HG03060 (cell line): Measurements from ENCODE around the gene ART3.
"Not testable (repeated sequence)": the region's sequence is repeated elsewhere in the genome, so short reads cannot be mapped to it uniquely, and the experiment has no call there.

Experiments
- ATAC-seq: cut with Tn5 transposase; IDR thresholded peaks from one replicate; pipeline ENCODE4 v1.9.1; 2021; ENCODE audit warnings: low read depth, moderate number of reproducible peaks; ENCODE audit not compliant: unreplicated experiment

ART3 gene

GRCh38 chr4:76074468-76074867 is at the start of gene ART3:
Gene ART3 (plus strand): TSS chr4:76074709. CDS start chr4:76075890, 1,181 bp downstream.
- no peak for ATAC-seq

DNA sequence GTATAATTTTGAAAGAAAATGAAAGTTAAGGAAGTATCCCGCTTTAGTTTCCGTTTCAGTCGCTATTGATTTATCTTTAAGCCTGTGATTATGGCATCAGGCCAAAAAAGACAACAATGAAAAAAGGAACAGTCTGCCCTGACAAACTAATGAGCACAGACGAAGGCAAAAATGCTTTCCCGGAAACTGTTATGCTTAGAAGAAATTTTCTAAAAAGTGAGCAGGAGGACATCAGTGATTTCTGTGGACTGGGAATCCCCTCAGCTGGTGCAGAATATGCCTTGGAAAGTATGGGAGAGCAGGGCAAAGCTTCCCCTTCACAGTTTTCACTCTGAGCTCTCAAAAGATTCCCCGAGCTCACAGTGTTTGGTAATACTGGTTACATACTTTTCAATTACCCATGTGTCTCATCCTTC is 46.2 kb upstream of the ART3 start:
- no peak for ATAC-seq

GRCh38 chr4:76029300-76029699 is 45.2 kb upstream of the ART3 start:
- ATAC-seq, result no peak

GRCh38 chr4:76035141-76035540 is 39.4 kb upstream of the ART3 start:
- ATAC-seq, result no peak

- ATAC-seq, result no peak
Observed at GRCh38 chr4:76035799-76036380, 38.6 kb upstream of the ART3 start, which contains the start of gene CXCL11. Gene CXCL11 (minus strand): TSS chr4:76036070. CDS start chr4:76035987, 83 bp downstream.

DNA sequence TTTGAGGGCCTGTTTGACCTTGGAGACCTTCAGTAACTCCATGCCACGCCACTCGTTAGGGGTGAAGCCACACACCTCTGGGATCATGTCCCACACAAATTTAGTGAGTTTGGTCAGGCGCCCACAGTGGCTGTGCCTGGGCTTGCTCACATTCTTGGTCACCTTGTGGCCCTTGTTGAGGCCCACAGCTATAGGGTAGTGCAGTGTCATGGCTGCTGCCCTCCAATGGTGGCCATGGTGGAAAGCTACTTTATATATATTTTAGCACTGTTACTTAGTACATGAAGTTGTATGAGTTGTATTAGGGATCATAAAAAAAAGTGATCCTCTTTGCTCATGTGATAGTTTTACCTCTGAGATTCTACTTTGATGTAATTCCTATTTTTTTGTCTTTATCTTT is 37.7 kb upstream of the ART3 start:
- no peak for ATAC-seq

DNA sequence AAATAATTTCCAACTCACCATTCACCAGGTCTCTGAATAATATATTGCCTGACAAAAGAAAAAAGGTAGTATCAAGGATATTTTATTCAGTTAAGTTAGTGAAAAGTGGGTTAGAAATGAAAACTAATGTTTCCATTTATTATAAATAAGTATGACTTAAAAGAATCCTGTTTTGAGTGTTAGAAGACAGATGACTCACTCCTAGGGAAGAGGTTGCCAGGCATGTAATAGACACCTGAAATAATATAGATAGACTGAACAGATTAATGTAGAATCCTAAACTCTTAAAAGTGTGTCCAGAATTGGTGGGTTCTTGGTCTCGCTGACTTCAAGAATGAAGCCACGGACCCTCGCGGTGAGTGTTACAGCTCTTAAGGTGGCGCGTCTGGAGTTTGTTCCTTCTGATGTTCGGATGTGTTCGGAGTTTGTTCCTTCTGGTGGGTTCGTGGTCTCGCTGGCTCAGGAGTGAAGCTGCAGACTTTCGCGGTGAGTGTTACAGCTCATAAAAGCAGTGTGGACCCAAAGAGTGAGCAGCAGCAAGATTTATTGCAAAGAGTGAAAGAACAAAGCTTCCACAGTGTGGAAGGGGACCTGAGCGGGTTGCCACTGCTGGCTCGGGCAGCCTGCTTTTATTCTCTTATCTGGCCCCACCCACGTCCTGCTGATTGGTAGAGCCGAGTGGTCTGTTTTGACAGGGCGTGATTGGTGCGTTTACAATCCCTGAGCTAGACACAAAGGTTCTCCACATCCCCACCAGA is 32.1 kb upstream of the ART3 start:
- ATAC-seq, result not testable (repeated sequence)

DNA sequence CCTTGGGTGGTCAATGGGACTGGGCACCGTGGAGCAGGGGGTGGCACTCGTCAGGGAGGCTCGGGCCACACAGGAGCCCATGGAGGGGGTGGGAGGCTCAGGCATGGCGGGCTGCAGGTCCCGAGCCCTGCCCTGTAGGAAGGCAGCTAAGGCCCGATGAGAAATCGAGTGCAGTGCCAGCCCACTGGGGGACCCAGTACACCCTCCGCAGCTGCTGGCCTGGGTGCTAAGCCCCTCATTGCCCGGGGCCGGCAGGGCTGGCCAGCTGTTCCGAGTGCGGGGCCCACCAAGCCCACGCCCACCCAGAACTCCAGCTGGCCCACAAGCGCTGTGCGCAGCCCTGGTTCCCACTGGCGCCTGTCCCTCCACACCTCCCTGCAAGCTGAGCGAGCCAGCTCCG is 31.2 kb upstream of the ART3 start:
- ATAC-seq, result not testable (repeated sequence)

DNA sequence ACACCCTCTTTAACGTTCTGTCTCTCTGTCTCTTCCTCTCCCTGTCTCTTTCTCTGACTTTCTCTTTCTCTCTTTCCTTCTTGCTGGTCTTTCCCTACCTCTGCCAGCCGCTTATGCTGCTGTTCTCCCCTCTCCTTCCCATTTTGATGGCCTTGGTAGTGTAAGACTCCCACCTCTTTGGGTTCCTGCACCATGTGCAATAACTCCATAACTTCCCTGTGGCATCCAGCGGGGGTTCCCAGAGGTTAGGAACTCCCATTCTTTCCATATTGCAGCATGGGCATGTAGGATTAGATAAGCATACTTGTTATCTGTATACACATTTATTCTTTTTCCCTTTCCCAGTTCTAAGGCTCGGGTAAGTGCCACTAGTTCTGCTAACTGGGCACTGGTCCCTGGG is 29.8 kb upstream of the ART3 start:
- not testable (repeated sequence) for ATAC-seq

GRCh38 chr4:76049860-76050416 is 24.6 kb upstream of the ART3 start:
- ATAC-seq, result not testable (repeated sequence)

DNA sequence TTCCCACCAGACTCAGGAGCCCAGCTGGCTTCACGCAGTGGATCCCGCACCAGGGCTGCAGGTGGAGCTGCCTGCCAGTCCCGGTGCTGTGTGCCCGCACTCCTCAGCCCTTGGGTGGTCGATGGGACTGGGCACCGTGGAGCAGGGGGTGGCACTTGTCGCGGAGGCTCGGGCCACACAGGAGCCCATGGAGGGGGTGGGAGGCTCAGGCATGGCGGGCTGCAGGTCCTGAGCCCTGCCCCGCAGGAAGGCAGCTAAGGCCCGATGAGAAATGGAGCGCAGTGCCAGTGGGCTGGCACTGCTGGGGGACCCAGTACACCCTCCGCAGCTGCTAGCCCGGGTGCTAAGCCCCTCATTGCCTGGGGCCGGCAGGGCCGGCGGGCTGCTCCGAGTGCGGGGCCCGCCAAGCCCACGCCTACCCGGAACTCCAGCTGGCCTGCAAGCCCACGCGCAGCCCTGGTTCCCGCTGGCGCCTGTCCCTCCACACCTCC is 23.9 kb upstream of the ART3 start:
- ATAC-seq, result not testable (repeated sequence)

DNA sequence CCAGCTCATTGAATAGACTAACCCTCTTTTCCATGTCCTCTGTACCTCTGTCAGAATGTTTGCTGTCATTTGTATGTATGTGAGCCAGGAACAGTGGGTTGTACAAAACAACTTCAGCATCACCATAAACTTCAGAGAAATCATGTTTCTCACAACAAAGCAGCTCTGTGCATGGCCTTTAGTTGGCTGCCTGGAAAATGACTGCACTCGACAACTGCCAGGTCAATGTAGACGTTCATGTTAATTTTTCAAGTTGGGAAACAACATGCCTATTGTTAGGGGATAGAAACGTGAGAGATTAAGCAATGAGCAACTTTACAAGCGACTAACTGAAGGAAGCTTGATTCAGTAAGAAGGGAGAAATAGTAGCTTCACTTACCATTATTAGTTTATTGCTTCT is 20.8 kb upstream of the ART3 start:
- no peak for ATAC-seq

- ATAC-seq, result peak; percentile 91
Observed at GRCh38 chr4:76055016-76055415, 19.5 kb upstream of the ART3 start.

GRCh38 chr4:76055421-76055820 is 19.1 kb upstream of the ART3 start:
- no peak for ATAC-seq

GRCh38 chr4:76058302-76058701 is 16.2 kb upstream of the ART3 start:
- peak; percentile 40 for ATAC-seq

DNA sequence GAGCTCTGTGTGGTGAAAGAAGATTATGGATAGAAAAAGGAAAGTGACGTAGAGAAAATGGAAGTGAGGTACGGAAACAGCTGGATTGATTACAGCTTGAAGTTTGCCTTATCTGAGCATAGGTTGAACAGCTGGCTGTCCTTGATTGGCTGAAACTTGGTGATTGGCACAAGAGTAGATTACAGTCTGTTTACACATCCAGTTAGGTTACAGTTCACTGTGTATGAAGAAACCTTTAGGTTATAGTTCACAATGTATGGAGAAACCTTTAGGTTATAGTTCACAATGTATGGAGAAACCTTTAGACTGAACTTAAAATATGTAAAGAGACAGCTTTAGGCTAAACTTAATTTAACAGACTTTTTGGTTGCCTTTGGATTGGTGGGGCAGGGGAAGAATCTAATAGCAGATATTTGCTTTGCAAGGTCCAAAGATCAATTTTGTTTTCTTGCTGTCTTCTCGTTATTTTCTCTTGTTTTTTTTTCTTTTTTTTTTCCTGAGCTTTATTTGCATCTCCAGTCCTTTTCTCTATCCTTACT is 15.6 kb upstream of the ART3 start:
- no peak for ATAC-seq

DNA sequence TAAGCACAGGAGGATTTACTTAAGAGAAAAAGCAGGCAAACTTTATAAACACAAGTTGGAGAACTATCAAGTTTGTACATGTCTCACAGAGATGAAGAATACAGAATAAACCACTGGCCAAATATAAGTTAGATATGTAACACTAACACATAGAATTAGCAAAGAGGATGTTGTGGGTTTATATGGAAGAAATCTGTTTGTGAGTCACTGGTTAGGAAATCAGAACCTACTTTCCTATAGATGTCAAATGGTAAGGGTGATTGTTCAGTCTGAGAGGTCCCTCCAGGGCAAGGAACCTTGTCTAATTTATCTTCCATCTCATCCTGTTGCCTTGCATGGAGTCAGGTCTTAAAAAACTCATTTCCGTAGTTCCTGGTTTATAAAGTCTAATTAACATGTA is 14.8 kb upstream of the ART3 start:
- ATAC-seq, result no peak

DNA sequence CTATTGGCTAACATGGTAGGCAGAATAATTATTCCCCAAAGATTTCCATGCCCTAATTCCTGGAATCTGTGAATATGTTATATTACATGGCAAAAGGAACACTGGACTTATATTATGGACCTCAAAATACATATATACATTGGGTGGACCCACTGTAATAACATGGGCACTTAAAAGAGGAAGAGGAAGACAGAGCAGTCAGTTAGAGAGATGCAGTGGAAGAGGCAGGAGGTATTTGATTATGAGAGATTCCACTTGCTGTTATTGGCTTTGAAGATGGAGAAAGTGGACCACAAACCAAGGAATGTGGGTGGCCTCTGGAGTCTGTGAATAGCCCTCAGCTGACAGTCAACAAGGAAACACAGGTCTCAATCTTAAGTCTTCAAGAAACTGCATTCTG is 14.0 kb upstream of the ART3 start:
- no peak for ATAC-seq

DNA sequence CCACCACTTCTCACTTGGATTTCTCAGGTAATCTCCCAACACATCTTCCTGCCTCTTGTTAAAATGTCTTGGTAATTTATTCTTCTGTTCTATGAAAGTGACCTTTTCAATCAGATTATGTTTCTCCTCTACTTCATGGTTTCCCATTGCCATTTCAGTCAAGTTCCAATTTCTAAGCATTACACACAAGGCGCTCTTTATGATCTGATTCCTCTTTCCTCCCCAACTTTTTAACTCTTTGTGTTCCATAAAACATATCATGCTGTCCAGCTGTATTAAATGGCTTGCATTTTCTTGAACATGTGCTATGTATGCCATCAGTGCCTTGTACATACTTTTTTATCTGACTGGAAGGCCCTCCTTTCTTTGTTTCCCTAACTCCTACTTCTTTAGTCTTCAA is 13.1 kb upstream of the ART3 start:
- ATAC-seq, result no peak

DNA sequence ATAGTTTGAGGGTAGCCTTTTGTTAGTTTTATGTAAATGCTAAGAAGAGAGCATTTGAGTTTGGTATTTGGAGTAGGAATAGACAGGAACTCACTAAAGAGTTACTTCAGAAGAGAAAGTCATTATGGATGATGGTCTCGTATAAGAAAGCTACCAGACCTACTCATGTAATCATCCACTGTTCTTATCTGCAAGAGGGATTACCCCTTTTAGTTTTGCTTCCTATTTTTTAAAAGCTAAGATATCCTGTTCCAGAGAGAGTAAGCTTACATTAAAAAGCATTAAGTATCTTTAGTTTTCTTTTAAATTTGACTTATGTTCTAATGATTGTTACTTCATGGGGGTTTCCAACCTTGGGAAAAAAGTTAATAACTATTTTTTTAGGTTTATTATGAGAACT is 12.5 kb upstream of the ART3 start:
- ATAC-seq, result no peak

DNA sequence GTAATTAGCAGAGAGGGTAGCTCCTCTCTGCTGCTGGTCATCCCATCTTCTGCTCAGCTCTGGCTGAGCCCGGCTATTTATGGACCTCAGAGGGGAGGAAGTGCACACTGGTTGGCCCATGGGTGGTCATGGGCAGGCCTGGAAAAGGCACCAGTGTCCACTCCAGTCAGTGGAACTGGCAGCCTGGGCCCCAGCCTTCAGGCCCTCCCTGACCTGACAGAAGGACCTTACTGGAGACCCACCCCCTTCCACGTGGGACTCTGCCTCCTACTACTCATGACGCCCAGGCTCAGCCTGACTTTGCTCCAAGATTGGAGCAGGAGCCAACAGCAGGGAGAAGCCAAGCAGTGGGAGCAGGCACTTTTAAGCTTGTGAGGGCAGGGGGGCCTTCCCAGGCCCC is 8.0 kb upstream of the ART3 start:
- ATAC-seq, result no peak
